Right lobe of liver (tissue), 6 donors: ENCODE measurements around the gene NME4. TPM values are rescaled to one million over a fixed set of nuclear protein-coding genes. Genes with fewer than 3 reads are reported as not detected.
A peak's percentile ranks its signal among the peaks of the same experiment; 100 is the strongest.
"Not testable (repeated sequence)": the region's sequence is repeated elsewhere in the genome, so short reads cannot be mapped to it uniquely, and the experiment has no call there.

Experiments used
- ATAC-seq, 4 donors: fragments of 200-7000 bp; cut with Tn5 transposase; one replicate each; pipeline ENCODE4 v1.9.1; 2020; ENCODE audit warnings: mild to moderate bottlenecking in 4 of 4, moderate library complexity in 4 of 4
- DNase-seq, 3 donors: peaks; one replicate each; pipeline ENCODE4 v3.0.0-alpha.2; 2020
- H3K27ac ChIP-seq, 3 donors: fragments of 200-600 bp; one replicate each; pipeline ENCODE4 v1.8.0; 2022
- H3K27me3 ChIP-seq, 2 donors: fragments of 200-600 bp; one replicate each; pipeline ENCODE4 v1.8.0; 2022
- H3K36me3 ChIP-seq, 4 donors: fragments of 200-600 bp; sonication (generic) in 1 of 4; one replicate each; pipeline versions ENCODE4 v1.5.1 to v1.8.0; 2017 to 2022; ENCODE audit warnings: control low read depth in 1 of 4
- H3K4me1 ChIP-seq, 4 donors: fragments of 200-600 bp; sonication (generic) in 1 of 4; one replicate each; pipeline versions ENCODE4 v1.5.1 to v1.8.0; 2017 to 2022; ENCODE audit warnings: control low read depth in 1 of 4
- H3K4me3 ChIP-seq, 3 donors: fragments of 200-600 bp; one replicate each; pipeline ENCODE4 v1.8.0; 2022
- H3K9me3 ChIP-seq, 4 donors: fragments of 200-600 bp; sonication (generic) in 1 of 4; one replicate each; pipeline versions ENCODE4 v1.5.1 to v1.8.0; 2017 to 2022; ENCODE audit warnings: control low read depth in 1 of 4
- POLR2A ChIP-seq: fragments of 450-650 bp; IDR thresholded peaks from one replicate; pipeline ENCODE4 v1.6.1; 2017; ENCODE audit warnings: antibody characterized with exemption, mild to moderate bottlenecking
- WGBS: methylation state at CpG from one replicate; pipeline ENCODE4 v1.1.6; 2018; ENCODE audit warnings: low coverage, low lambda C conversion rate; ENCODE audit not compliant: insufficient coverage; ENCODE audit errors: missing lambda C conversion rate; 5-methylcytosine and 5-hydroxymethylcytosine counted together
- intact Hi-C, 2 donors: fragments of 100-400 bp; cut with DNase I; formaldehyde crosslinking; loops; one replicate each; pipeline versions ENCODE4 v1.11.2 to v1.14.1; 2022
- total RNA-seq, 6 experiments: library from RNA; depleted of rRNA in 2 of 6; stranded (reverse); fragments of >200 nt in 2 of 6; fragmentation: NEBNext Ultra II Directional in 3 of 6; extraction: Animal tissue kit (Norgen Biotek cat#: 25700) in 3 of 6; gene quantifications; one replicate each; pipeline versions ENCODE4 v1.1.0 to v1.2.4, GENCODE V29; 2016 to 2023
- TF ChIP-seq, protein P1 (sequence below), 4 donors: fragments of 200-600 bp in 3 of 4; fragments of 450-650 bp in 1 of 4; IDR thresholded peaks; one replicate each; pipeline versions ENCODE4 v1.5.1 to v1.8.0; 2016 to 2022; ENCODE audit warnings: antibody characterized with exemption in 4 of 4, mild to moderate bottlenecking in 2 of 4
- donor health status: DM: no; HTN: yes; CAD: no.
- donor health status: DM: no; HTN: no; CAD: no.
- donor health status: DM: no; HTN: no; CAD: no.
- donor health status: DM: no; HTN: yes; CAD: no.
- donor health status: DM: no; HTN: yes; CAD: no.

Gene NME4
- total RNA-seq, 6 experiments from 2014 or later, result 50.3 to 83.6 (median 61.0) TPM

DNA sequence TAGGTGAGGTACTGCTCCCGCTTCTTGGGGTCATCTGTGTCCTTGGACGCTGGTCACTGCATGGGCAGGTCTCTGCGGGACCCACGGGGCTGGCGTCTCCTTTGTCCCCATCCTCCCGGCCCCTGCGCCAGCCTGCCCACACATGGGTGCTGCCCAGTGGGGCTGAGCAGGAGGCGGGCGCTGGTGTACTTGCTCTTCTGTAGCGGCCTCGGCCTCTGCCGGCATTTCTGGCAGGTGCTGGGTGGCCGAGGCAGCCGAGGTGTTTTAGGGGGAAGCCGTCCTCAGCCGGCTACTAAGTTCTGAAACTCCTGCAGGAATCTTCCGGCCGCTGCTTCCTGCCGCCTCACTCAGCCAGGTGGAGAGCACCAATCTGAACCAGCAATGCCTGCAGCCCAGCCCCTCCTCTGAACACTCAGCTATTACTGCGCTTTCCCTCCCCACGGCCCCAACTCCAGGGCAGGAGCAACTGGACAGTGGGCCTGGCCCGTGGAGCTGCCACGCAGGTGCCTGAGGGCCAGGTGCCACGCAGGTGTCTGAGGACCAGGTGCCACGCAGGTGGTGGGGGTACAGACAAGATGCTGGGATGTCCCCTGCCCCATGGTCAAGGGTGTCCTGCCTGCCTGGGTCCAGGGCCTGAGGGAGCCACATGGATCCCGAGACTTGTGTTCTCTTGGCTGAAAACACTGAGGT is 14.7 kb downstream of the NME4 start:
- ATAC-seq (no peak), DNase-seq (no peak)
- Histone ChIP-seq H3K27ac (no peak overlapping the region), H3K4me3 (no peak overlapping the region), H3K27me3 (no peaks in the 10 kb centered on the region), H3K9me3 (no peaks in the 10 kb centered on the region), H3K36me3 (peaks cover 0 to 34% (median 15%) of the 10 kb centered on the region in 4 donors), H3K4me1 (peaks cover 0 to 12% (median 1%) of the 10 kb centered on the region in 4 donors)
- TF ChIP-seq, protein P1, sequence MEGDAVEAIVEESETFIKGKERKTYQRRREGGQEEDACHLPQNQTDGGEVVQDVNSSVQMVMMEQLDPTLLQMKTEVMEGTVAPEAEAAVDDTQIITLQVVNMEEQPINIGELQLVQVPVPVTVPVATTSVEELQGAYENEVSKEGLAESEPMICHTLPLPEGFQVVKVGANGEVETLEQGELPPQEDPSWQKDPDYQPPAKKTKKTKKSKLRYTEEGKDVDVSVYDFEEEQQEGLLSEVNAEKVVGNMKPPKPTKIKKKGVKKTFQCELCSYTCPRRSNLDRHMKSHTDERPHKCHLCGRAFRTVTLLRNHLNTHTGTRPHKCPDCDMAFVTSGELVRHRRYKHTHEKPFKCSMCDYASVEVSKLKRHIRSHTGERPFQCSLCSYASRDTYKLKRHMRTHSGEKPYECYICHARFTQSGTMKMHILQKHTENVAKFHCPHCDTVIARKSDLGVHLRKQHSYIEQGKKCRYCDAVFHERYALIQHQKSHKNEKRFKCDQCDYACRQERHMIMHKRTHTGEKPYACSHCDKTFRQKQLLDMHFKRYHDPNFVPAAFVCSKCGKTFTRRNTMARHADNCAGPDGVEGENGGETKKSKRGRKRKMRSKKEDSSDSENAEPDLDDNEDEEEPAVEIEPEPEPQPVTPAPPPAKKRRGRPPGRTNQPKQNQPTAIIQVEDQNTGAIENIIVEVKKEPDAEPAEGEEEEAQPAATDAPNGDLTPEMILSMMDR (IDR thresholded peaks at IDR 0.05), result no peak
- no peak for TF ChIP-seq POLR2A
- 100% methylated on average over 1 of the region's 26 CpGs for WGBS
- intact Hi-C loops, result no loop called here

DNA sequence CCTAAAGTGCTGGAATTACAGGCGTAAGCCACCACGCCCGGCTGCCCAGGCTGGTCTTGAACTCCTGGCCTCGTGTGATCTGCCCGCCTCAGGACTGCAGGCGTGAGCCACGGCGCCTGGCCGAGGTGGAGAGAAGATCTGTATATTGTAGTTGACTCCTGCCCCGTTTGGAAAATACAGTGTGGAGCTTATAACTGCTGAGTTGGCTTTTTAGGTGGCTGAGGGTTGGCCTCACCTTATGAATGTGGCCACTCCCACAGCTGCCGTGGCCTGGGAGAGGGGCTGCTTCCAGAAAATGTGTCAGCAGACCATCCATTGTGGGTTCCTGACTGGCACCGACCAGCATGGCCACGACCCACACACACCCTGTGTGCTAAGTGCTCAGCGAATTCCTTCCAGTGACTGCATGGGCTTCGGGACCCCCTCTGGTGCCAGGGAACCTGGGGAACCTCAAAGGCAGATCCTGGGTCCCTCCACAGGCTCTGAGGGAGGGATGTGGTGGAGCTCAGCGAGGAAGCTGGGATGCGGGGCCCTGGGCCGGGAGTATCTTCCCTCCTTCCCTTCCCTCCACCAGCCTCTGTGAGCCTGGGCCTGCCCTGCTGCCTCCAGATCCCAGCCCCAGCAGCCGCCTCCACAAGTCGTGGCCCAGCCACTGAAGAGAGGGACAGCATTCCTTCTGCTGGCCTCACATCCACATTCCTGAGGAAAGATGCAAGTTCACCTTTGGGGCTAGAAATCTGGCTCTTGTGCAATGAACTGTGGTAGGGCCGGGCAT is 17.6 kb downstream of the NME4 start:
- Histone ChIP-seq H3K36me3 (peaks cover 0 to 25% (median 11%) of the 10 kb centered on the region in 4 donors), H3K4me3 (no peak overlapping the region), H3K27ac (no peak overlapping the region), H3K4me1 (peaks cover 0 to 5% (median 0%) of the 10 kb centered on the region in 4 donors), H3K27me3 (no peaks in the 10 kb centered on the region), H3K9me3 (no peaks in the 10 kb centered on the region)
- intact Hi-C loops, result no loop called here
- TF ChIP-seq POLR2A, result no peak
- TF ChIP-seq, protein P1 (IDR thresholded peaks at IDR 0.05), result no peak
- 86% methylated on average over 12 of the region's 21 CpGs for WGBS
- DNase-seq, result no peak
- ATAC-seq, result peak in 2 of 4 donors; percentile 5 to 21

DNA sequence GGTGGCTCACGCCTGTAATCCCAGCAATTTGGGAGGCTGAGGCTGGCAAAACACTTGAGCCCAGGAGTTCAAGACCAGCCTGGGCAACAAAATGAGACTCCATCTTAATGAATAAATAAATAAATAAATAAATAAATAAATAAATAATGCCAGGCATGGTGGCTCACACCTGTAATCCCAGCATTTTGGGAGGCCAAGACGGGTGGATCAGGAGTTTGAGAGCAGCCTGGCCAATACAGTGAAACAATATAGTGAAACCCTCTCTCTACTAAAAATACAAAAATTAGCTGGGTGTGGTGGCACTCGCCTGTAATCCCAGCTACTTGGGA is 18.1 kb downstream of the NME4 start:
- 97% methylated on average over 3 of the region's 3 CpGs for WGBS

GRCh38 chr16:422179-422578 is 25.2 kb downstream of the NME4 start:
- H3K9me3 ChIP-seq, intact Hi-C loops, H3K27ac ChIP-seq, H3K27me3 ChIP-seq, DNase-seq, ATAC-seq, H3K36me3 ChIP-seq, H3K4me3 ChIP-seq: not testable (repeated sequence)
- WGBS, result 91% methylated on average over 11 of the region's 13 CpGs
- H3K4me1 ChIP-seq, result peaks cover 0 to 15% (median 0%) of the 10 kb centered on the region in 4 donors

More for the DNA sequence above, 18.1 kb downstream of the NME4 start:
- ATAC-seq, H3K9me3 ChIP-seq, H3K4me3 ChIP-seq, H3K27me3 ChIP-seq, H3K4me1 ChIP-seq, DNase-seq, H3K27ac ChIP-seq, intact Hi-C loops: not testable (repeated sequence)
- peaks cover 0 to 19% (median 8%) of the 10 kb centered on the region in 4 donors for H3K36me3 ChIP-seq

DNA sequence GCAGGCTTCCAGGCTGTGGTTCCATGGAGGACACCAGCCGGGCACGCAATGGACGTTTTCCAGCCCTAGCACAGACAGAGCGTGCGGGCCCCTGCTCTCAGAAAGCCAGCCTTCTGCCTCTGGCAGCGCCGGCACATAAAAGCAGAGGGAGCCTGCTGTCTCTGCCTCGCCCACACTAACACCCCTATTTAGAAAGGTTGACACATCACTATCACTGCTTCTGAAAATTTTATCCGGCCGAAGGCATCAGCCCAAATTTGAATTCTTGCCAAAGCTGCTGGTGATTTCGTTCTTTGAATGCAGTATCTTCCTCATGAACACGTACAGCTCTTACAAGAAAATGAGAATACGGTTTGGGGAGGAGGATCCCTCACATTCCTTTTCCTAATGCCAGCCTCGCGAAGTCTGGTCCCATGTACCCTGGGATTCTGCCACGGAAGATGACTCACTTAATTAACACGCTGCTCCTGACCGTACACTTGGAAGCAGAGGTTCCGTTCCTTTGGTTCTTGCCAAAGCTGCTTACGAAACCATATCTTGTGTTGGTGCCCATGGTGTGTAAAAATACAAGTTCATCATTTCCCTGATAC is 27.1 kb downstream of the NME4 start:
- Histone ChIP-seq H3K27ac (peak overlapping the region; percentile 79 to 92 (median 91)), H3K4me3 (peak overlapping the region; percentile 61 to 75 (median 62)), H3K36me3 (no peaks in the 10 kb centered on the region), H3K9me3 (no peaks in the 10 kb centered on the region), H3K27me3 (no peaks in the 10 kb centered on the region), H3K4me1 (peaks cover 0 to 24% (median 0%) of the 10 kb centered on the region in 4 donors)
- 14% methylated on average over 13 of the region's 20 CpGs for WGBS
- DNase-seq (peak in 2 of 3 donors; percentile 41 to 69), ATAC-seq (peak; percentile 57 to 79 (median 66))
- intact Hi-C loops, result no loop called here
- TF ChIP-seq, protein P1 (IDR thresholded peaks at IDR 0.05), result no peak
- peak; percentile 53 for TF ChIP-seq POLR2A
